K562 (cell line): ENCODE data around the gene SVOP. TPM values are rescaled to one million over a fixed set of nuclear protein-coding genes. Genes with fewer than 3 reads are reported as not detected.

Experiments
- BRF1 ChIP-seq: IDR thresholded peaks from 3 replicates; pipeline ENCODE4 v1.6.1; 2011; ENCODE audit warnings: borderline replicate concordance, mild to moderate bottlenecking; ENCODE audit not compliant: insufficient read length; ENCODE audit errors: extremely low read depth
- ESRRA ChIP-seq: fragments of 450-650 bp; IDR thresholded peaks from 2 replicates; pipeline ENCODE4 v1.6.1; 2014; ENCODE audit warnings: low read depth, mild to moderate bottlenecking, moderate library complexity, borderline replicate concordance
- GTF2F1 ChIP-seq: IDR thresholded peaks from 2 replicates; pipeline ENCODE4 v1.6.1; 2011; ENCODE audit warnings: low read depth, low read length, improper control_type of control experiment
- MCM2 ChIP-seq: fragments of 450-650 bp; IDR thresholded peaks from 2 replicates; pipeline ENCODE4 v1.6.1; 2017; ENCODE audit warnings: low read depth, mild to moderate bottlenecking
- SRSF7 ChIP-seq: fragments of 200-400 bp; formaldehyde crosslinking; optimal IDR thresholded peaks from 2 replicates; pipeline ENCODE3; 2017; ENCODE audit warnings: mild to moderate bottlenecking, low read depth, low read length
- ZSCAN29 ChIP-seq: fragments of 450-650 bp; IDR thresholded peaks from 2 replicates; pipeline ENCODE4 v1.6.1; 2017
- polyA plus RNA-seq, 8 experiments: library from polyadenylated mRNA; depleted of rRNA in 4 of 8; stranded (reverse) in 5 of 8; unstranded in 3 of 8; fragments of >200 nt; fragmentation: Nextera tagmentation in 2 of 8; fragmentation: Illumina TruSeq in 1 of 8; extraction: Ambion mirVana in 2 of 8; extraction: Trizol in 1 of 8; gene quantifications; 2 replicates each; pipeline versions ENCODE4 v1.2.1 to v1.2.3, GENCODE V29; 2011 to 2014; ENCODE audit warnings: inconsistent platforms in 1 of 8, missing spikeins in 1 of 8
- total RNA-seq, 7 experiments: library from RNA; depleted of rRNA in 6 of 7; stranded (reverse); fragments of >200 nt in 6 of 7; fragmentation: Illumina TruSeq in 2 of 7; extraction: Trizol in 2 of 7; gene quantifications; 2 replicates each; pipeline versions ENCODE4 v1.2.1 to v1.2.3, GENCODE V29; 2011 to 2021; ENCODE audit warnings: low replicate concordance in 1 of 7
- TF ChIP-seq, protein P1 (sequence below): fragments of 250-450 bp; sonication (Bioruptor Pico); IDR thresholded peaks from 2 replicates; pipeline ENCODE4 v1.5.0; 2021; ENCODE audit warnings: mild to moderate bottlenecking, borderline replicate concordance
- TF ChIP-seq, protein P2 (sequence below), 2 experiments: fragments of 150-350 bp in 1 of 2; IDR thresholded peaks; 2 replicates each; pipeline ENCODE4 v1.6.1; 2012 to 2016; ENCODE audit warnings: low read depth in 2 of 2, low read length in 2 of 2, mild to moderate bottlenecking in 1 of 2, moderate library complexity in 1 of 2
- TF ChIP-seq, protein P3 (sequence below): fragments of 250-450 bp; sonication (Bioruptor Pico); IDR thresholded peaks from 2 replicates; pipeline ENCODE4 v1.9.0; 2021; ENCODE audit warnings: mild to moderate bottlenecking, inconsistent platforms

The SVOP gene
- total and polyA plus RNA-seq, 9 of the 15 experiments (the other 6 are each of a cell fraction or from before 2014, with no cell fraction given), result 0.01 to 0.09 (median 0.06) TPM; not detected in 1

DNA sequence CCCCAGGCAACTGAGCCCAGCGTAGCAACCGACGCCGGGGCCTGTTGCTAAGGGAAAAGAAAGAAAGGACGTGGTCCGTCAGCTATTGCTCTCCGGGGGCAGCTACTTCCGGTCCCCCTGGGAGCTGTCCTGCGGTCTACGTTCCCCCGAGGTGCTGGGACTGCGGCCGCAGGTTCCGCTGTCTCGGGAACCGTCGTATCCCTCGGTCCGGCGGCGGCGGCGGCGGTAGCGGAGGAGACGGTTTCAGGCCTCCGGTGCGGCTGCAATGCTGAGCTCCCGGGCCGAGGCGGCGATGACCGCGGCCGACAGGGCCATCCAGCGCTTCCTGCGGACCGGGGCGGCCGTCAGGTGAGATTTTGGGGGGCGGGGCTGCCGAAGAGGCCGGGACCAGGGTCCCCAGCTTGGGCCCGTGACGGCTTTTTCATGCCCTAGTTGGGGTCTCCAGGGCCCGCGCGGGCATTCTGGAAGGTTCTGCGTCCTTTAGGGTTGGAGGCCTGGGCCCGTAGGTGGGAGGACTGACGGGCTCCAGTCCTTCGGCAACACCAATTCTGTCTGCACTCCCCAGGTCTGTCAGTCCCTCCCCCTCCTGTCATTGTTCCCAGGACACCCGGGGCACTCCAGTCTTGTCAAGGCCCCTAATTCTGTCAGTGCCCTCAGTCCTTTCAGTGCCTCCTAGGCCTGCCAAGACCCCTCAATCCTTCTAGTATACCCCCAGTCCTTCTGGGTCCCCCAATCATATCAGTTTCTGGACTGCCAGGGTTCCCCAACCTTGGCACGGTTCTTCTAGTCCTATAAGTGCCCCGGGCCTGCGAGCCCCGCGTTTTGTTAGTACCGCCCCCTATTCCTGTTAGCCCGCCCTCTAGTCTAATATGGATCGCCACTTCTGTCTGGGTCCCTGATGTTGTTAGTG is 31.8 kb upstream of the SVOP start, which contains the start of gene USP30 (continued):
- TF ChIP-seq, protein P1, sequence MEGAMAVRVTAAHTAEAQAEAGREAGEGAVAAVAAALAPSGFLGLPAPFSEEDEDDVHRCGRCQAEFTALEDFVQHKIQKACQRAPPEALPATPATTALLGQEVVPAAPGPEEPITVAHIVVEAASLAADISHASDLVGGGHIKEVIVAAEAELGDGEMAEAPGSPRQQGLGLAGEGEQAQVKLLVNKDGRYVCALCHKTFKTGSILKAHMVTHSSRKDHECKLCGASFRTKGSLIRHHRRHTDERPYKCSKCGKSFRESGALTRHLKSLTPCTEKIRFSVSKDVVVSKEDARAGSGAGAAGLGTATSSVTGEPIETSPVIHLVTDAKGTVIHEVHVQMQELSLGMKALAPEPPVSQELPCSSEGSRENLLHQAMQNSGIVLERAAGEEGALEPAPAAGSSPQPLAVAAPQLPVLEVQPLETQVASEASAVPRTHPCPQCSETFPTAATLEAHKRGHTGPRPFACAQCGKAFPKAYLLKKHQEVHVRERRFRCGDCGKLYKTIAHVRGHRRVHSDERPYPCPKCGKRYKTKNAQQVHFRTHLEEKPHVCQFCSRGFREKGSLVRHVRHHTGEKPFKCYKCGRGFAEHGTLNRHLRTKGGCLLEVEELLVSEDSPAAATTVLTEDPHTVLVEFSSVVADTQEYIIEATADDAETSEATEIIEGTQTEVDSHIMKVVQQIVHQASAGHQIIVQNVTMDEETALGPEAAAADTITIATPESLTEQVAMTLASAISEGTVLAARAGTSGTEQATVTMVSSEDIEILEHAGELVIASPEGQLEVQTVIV, result no peak
- TF ChIP-seq, protein P2, sequence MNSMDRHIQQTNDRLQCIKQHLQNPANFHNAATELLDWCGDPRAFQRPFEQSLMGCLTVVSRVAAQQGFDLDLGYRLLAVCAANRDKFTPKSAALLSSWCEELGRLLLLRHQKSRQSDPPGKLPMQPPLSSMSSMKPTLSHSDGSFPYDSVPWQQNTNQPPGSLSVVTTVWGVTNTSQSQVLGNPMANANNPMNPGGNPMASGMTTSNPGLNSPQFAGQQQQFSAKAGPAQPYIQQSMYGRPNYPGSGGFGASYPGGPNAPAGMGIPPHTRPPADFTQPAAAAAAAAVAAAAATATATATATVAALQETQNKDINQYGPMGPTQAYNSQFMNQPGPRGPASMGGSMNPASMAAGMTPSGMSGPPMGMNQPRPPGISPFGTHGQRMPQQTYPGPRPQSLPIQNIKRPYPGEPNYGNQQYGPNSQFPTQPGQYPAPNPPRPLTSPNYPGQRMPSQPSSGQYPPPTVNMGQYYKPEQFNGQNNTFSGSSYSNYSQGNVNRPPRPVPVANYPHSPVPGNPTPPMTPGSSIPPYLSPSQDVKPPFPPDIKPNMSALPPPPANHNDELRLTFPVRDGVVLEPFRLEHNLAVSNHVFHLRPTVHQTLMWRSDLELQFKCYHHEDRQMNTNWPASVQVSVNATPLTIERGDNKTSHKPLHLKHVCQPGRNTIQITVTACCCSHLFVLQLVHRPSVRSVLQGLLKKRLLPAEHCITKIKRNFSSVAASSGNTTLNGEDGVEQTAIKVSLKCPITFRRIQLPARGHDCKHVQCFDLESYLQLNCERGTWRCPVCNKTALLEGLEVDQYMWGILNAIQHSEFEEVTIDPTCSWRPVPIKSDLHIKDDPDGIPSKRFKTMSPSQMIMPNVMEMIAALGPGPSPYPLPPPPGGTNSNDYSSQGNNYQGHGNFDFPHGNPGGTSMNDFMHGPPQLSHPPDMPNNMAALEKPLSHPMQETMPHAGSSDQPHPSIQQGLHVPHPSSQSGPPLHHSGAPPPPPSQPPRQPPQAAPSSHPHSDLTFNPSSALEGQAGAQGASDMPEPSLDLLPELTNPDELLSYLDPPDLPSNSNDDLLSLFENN (IDR thresholded peaks at IDR 0.05; ENCODE audit: low read depth in 2 of 2, low read length in 2 of 2), result peak in 1 of 2 experiments; percentile 70; a peak in 1 of 4 replicates
- TF ChIP-seq SRSF7 (no peak), BRF1 (no peak), ZSCAN29 (no peak), ESRRA (peak; percentile 95), MCM2 (no peak), GTF2F1 (no peak)
- TF ChIP-seq, protein P3, sequence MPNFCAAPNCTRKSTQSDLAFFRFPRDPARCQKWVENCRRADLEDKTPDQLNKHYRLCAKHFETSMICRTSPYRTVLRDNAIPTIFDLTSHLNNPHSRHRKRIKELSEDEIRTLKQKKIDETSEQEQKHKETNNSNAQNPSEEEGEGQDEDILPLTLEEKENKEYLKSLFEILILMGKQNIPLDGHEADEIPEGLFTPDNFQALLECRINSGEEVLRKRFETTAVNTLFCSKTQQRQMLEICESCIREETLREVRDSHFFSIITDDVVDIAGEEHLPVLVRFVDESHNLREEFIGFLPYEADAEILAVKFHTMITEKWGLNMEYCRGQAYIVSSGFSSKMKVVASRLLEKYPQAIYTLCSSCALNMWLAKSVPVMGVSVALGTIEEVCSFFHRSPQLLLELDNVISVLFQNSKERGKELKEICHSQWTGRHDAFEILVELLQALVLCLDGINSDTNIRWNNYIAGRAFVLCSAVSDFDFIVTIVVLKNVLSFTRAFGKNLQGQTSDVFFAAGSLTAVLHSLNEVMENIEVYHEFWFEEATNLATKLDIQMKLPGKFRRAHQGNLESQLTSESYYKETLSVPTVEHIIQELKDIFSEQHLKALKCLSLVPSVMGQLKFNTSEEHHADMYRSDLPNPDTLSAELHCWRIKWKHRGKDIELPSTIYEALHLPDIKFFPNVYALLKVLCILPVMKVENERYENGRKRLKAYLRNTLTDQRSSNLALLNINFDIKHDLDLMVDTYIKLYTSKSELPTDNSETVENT (CRISPR knock-in tag), result no peak
